HG03565 (cell line): Measurements from ENCODE around the gene SLC22A23.

Experiments used
- ATAC-seq: cut with Tn5 transposase; IDR thresholded peaks from one replicate; pipeline ENCODE4 v1.9.1; 2021; ENCODE audit warnings: mild to moderate bottlenecking, moderate library complexity; ENCODE audit not compliant: unreplicated experiment

Gene SLC22A23

GRCh38 chr6:3456898-3457709 lies at the start of gene SLC22A23:
SLC22A23 (minus strand) TSS chr6:3457050; CDS start chr6:3456559, 491 bp downstream.
- no peak for ATAC-seq

DNA sequence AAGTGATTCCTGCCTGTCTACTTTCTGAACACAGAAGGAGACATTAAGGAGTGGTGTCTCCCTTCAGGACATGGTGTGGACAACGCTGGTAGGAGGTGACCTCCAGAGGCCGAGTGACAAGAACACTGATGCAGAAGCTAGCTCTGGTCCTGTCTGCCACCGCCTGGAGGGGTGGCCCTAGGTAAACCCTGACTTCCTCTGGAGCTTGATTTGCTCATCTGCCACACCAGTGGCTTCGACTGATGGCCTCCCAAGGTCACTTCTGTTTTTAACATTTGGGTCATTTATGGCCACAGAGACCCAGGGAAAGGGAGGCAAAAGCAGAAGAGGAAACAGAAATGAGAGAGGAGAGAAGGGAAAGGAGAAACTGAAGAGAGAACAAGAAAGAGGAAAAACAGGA lies 49.4 kb upstream of the SLC22A23 start:
- ATAC-seq, result no peak

DNA sequence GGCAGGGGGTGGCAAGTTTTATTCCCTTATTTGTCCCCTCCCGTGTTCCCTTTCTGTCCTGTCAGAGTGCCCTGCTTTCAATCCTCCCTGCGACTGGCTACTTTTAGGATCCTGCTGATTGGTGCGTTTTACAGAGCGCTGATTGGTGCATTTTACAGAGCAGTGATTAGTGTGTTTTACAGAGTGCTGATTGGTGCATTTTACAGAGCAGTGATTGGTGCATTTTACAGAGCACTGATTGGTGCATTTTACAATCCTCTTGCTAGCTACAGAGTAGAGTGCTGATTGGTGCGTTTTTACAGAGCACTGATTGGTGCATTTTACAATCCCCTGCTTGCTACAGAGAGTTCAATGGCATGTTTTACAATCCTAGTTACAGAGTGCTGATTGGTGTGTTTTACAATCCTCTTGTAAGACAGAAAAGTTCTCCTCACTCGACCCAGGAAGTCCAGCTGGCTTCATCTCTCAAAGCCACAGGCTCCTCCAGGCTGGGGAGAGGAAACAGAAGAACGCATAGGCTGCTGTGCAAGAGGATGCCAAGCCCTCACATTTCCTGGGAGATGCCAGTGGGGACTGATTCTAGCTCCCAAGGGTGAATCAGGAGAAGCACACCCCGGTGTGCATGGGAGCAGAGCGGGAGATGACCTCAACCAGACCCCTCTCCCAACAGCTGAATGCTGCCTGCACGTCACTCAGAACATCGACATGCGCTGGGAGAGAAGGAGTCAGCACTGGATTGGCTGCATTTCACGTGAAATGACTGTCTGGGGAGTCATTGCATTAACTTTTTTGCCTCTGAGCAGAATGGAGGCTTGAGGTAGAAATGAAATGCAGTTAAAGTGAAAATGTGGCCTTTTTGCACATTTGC lies 48.3 kb upstream of the SLC22A23 start:
- ATAC-seq, result no peak

GRCh38 chr6:3504354-3504753 lies 47.5 kb upstream of the SLC22A23 start:
- no peak for ATAC-seq

DNA sequence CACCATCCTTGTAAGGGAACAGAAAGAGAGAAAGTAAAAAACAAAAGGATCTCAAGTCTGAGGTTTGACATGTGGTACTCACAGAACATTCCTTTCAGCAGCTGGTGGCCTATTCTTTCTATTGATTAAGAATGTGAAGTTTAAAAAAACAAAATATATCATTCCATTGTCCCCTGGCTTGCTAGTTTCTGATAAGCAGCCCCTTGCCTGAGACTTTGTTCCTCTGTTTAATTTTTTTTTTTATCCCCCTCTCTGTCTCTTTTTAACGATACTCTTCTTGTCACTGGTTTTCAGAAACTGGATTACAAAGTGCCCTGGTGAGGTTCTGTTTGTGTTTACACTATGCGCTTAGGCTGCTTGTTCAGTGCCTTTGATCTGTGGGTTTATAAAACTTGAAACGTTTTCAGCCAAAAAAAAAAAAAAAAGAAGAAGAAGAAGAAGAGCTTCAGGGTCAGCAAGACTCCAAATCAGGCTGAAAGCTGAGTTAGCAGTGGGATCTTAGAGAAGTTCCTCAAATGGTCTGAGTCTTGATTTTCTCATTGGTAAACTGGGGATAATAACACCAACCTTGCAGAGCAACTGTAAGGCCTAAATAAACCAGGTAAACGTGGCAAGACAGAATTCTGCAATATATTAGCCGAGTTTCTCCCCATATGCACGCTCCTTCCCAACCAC lies 45.1 kb upstream of the SLC22A23 start:
- ATAC-seq, result no peak

DNA sequence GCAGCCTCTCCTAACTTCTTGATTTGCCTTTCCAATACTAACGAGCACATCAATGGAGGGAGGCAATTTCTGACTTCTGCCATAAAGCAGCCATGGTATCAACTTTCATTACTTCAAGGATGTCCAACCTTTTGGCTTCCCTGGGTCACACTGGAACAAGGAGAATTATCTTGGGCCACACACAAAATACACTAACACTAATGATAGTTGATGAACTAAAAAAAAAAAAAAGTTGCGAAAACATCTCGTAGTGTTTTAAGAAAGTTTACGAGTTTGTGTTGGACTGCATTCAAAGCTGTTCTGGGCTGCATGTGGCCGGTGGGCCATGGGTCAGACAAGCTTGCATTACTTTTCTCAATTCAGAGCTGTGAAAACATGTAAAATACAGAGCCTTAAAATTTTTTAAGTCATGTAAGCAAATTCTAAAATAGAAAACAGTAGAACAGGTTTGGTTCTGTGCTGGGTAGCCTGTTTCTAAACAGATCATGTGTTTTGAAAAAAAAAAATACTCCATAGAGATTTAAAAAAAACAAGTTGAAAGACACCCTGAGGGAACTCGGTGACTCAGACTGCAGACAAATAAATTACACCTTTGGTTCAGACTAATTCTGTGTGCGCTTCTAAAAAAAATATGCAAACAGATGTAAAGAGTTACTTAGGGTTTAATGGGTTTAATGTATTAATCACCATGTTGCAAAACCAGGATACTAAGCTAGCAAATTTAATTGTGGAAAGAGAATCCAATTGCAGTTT lies 43.6 kb upstream of the SLC22A23 start:
- no peak for ATAC-seq

DNA sequence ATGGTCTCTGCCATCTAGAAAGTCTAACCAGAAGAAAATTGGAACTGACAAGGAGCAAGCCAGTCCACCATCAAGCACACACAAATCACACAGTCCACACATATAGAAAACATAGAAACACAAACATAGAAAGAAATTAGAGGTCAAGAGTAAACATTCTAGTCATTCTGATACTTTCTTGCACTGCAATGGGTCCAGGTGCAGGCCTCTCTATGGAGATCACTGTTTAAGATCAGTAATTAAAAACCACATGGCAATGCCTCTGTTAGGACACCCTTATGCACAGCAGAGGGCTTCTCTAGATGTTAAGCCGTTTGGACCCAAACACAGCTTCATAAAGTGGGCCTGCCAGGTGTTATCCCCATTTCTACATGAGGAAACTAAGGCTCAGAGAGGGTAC lies 42.8 kb upstream of the SLC22A23 start:
- no peak for ATAC-seq

- no peak for ATAC-seq
Observed at GRCh38 chr6:3496395-3496794, 39.5 kb upstream of the SLC22A23 start.

- ATAC-seq, result no peak
Observed at GRCh38 chr6:3494391-3495100, 37.7 kb upstream of the SLC22A23 start.

- no peak for ATAC-seq
Observed at GRCh38 chr6:3490625-3490980, 33.8 kb upstream of the SLC22A23 start.

DNA sequence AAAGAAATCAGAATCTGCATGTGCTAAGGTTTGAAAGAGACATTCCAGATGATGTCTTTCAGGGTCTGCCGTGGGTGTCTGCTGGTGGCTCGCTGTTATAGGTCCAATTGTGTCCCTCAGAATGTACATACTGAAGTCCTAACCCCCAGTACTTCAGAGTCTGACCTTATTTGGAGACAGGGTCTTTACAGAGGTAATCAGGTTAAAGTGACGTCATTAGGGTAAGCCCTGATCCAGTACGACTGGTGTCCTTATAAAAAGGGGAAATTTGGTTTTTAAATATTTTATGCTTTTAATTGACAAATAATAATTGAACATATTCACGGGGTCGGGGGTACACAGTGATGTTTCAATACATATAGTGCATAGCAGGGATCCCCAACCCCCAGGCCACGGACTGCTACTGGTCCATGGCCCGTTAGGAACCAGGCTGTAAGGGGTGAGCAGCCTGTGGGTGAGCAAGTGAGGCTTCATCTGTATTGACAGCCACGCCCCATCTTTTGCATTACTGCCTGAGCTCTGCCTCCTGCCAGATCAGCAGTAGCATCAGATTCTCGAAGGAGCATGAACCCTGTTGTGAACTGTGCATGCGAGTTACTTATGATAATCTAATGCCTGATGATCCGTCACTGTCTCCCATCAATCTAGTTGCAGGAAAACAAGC lies 33.2 kb upstream of the SLC22A23 start:
- ATAC-seq, result no peak

DNA sequence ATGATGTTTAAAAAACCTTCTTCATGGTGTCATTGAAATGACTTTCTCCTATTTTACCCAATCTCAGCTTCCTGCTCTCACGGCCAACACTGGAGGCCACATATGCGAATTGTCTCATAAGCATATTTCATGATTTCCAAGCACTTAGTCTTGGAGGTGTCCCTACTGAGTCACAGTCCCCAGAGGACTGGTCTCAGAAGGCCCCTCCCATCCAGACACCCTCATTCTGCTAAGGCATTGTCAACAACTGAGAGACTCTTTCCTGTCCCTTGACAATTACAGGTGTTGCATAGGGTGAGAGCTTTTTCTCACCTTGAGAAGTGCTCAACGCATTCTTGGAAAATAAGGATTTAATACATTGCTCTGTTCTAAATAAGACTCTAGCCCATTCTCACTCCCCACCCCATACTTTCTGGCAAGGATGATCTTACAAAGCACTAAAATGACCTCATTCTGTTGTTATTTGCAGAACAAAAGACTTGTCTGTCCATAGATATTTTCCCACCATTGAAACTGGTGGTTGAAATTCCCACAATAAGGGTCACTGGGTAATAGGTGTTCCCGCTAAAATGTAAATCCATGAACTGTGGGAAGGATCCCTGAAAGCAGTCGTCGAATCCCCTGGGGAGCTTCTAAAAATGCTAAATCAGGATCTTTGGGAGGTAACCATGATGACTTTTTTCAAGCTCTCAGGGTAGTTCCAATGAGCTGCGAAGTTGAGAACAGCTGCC lies 32.3 kb upstream of the SLC22A23 start:
- ATAC-seq, result no peak

DNA sequence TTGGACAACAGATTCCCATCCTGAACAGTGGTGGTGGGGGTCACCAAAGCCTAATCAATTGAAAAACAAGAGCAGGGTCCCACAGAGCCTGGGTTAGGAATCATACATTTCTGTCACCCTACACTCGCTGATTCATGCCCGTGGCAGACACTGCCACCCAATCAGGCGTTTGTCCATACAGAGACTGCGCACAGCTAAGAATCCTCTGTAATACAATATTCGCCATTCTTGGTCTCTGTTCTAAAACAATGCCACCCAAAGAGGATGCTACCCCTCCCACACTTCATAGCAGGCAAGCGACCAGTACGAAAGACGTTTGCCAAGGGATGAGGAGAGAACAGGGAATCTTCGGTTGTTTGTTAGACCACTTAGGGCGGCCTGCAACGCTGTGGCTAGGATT lies 28.1 kb upstream of the SLC22A23 start:
- ATAC-seq, result no peak

DNA sequence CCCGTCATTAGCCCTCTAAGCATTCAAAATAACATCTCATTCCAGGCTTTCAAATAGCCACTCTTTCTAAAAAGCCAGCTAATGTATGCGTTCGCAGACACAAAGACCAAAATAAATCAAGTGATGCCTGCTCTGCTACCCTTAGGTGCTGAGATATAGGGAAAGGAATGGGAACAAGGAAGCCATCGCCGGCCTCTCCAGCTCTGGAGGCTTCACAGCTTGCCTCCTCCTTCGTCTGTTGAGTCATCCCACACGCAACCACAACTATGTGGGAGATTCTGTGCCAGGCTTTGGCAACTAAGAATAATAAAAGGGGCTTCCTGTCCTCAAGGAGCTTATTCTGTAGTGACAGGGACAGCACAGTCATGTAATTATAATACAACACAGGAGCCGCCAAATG lies 27.3 kb upstream of the SLC22A23 start:
- ATAC-seq, result no peak

GRCh38 chr6:3483675-3484074 lies 26.8 kb upstream of the SLC22A23 start:
- no peak for ATAC-seq

GRCh38 chr6:3482869-3483268 lies 26.0 kb upstream of the SLC22A23 start:
- no peak for ATAC-seq

DNA sequence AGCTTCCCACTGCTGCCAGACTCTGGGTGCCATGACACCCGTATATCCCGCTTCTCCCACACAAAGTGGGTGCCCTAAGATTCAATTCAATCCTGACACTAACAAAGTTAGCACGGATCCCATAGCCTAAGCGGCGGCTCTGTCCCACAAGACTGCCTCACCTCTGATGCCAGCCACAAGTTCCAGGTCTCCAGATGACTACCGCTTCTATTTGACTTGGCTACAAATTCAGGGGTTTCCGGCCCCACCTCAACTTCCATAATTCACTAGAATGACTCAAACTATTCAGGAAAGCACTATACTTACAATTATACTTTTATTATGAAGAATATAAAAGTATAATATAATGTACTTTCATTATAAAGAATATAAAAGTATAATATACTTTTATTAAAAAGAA lies 24.8 kb upstream of the SLC22A23 start:
- ATAC-seq, result no peak

- no peak for ATAC-seq
Observed at GRCh38 chr6:3480009-3480408, 23.2 kb upstream of the SLC22A23 start.

- no peak for ATAC-seq
Observed at GRCh38 chr6:3473773-3474172, 16.9 kb upstream of the SLC22A23 start.
